OCI-LY3 (cell line): ENCODE data around the gene BIRC5.

ENCODE experiments used
- H2AFZ ChIP-seq: fragments of 200-600, 300-600 bp; shearing (Covaris generic); 2 replicates; pipeline ENCODE4 v1.6.0; 2014; ENCODE audit warnings: antibody characterized with exemption, low read depth, low read length
- H3K27ac ChIP-seq: fragments of 200-600, 300-600 bp; sonication (generic); 2 replicates; pipeline ENCODE4 v1.5.1; 2014; ENCODE audit warnings: mild to moderate bottlenecking, low read length, moderate library complexity, mixed read lengths
- H3K27me3 ChIP-seq: fragments of 200-600, 300-600 bp; sonication (generic); 2 replicates; pipeline ENCODE4 v1.6.1; 2014; ENCODE audit warnings: low read depth, low read length, mixed read lengths
- H3K36me3 ChIP-seq: fragments of 200-600, 300-600 bp; sonication (generic); replicated peaks from 2 replicates; pipeline ENCODE3; 2014; ENCODE audit warnings: low read depth, low read length, mixed read lengths
- H3K4me1 ChIP-seq: fragments of 300-600, 200-600 bp; sonication (generic); 2 replicates; pipeline ENCODE4 v1.6.1; 2014; ENCODE audit warnings: low read length, mixed read lengths
- H3K4me2 ChIP-seq: fragments of 200-600, 300-600 bp; sonication (generic); 2 replicates; pipeline ENCODE4 v1.6.1; 2014; ENCODE audit warnings: low read length, mixed read lengths
- H3K4me3 ChIP-seq: fragments of 300-600, 200-600 bp; sonication (generic); 2 replicates; pipeline ENCODE4 v1.5.1; 2014; ENCODE audit warnings: antibody characterized with exemption, mild to moderate bottlenecking, low read length, moderate library complexity
- H3K79me2 ChIP-seq: fragments of 300-600, 200-600 bp; shearing (Covaris generic); 2 replicates; pipeline ENCODE4 v1.6.1; 2014; ENCODE audit warnings: mild to moderate bottlenecking, low read length, mixed read lengths
- H3K9ac ChIP-seq: fragments of 300-600, 200-600 bp; shearing (Covaris generic); 2 replicates; pipeline ENCODE4 v1.6.0; 2014; ENCODE audit warnings: mild to moderate bottlenecking, low read length, moderate library complexity
- H3K9me3 ChIP-seq: fragments of 200-600, 300-600 bp; shearing (Covaris generic); 2 replicates; pipeline ENCODE4 v1.6.1; 2014; ENCODE audit warnings: low read length, mixed read lengths; ENCODE audit not compliant: insufficient read depth
- H4K20me1 ChIP-seq: fragments of 200-600, 300-600 bp; sonication (generic); 2 replicates; pipeline ENCODE4 v1.6.1; 2016; ENCODE audit warnings: low read length, mixed read lengths; ENCODE audit not compliant: insufficient read depth
- CTCF ChIP-seq: fragments of 200-600, 300-600 bp; sonication (generic); IDR thresholded peaks from 2 replicates; pipeline ENCODE4 v1.5.1; 2014; ENCODE audit warnings: antibody characterized with exemption, low read length, low read depth
- EZH2phosphoT487 ChIP-seq: fragments of 200-600 bp; shearing (Covaris generic); IDR thresholded peaks from 2 replicates; pipeline ENCODE4 v1.6.1; 2018; ENCODE audit warnings: antibody characterized with exemption, mixed run types, low read depth

The BIRC5 gene

GRCh38 chr17:78182504-78182903 is 31.5 kb upstream of the BIRC5 start:
- TF ChIP-seq CTCF (no peak), EZH2phosphoT487 (no peak)
- Histone ChIP-seq H3K36me3 (peaks cover 50% of the 10 kb centered on the region), H3K9ac (no peak overlapping the region), H2AFZ (no peak overlapping the region), H4K20me1 (0 out of 2 replicates have a peak, but pooled peaks cover 6% of the 10 kb centered on the region), H3K27me3 (no peaks in the 10 kb centered on the region), H3K27ac (no peak overlapping the region), H3K79me2 (peaks cover 18% of the 10 kb centered on the region), H3K4me2 (no peak overlapping the region), H3K9me3 (no peaks in the 10 kb centered on the region), H3K4me3 (no peak overlapping the region), H3K4me1 (peaks cover 10% of the 10 kb centered on the region)

- Histone ChIP-seq H3K36me3 (peaks cover 40% of the 10 kb centered on the region), H4K20me1 (0 out of 2 replicates have a peak, but pooled peaks cover 6% of the 10 kb centered on the region), H3K4me2 (no peak overlapping the region), H3K27me3 (no peaks in the 10 kb centered on the region), H3K9ac (no peak overlapping the region), H2AFZ (no peak overlapping the region), H3K27ac (no peak overlapping the region), H3K4me1 (peaks cover 16% of the 10 kb centered on the region), H3K79me2 (peaks cover 32% of the 10 kb centered on the region), H3K4me3 (no peak overlapping the region), H3K9me3 (no peaks in the 10 kb centered on the region)
- no peak for TF ChIP-seq EZH2phosphoT487
- TF ChIP-seq CTCF = no peak
Measured at GRCh38 chr17:78183916-78184315, 30.1 kb upstream of the BIRC5 start.

- no peaks in the 10 kb centered on the region for H3K9me3 ChIP-seq
- H3K36me3 ChIP-seq = peaks cover 36% of the 10 kb centered on the region
- H3K9ac ChIP-seq = no peak overlapping the region
- H3K27me3 ChIP-seq = no peaks in the 10 kb centered on the region
- 0 out of 2 replicates have a peak, but pooled peaks cover 6% of the 10 kb centered on the region for H4K20me1 ChIP-seq
- H2AFZ ChIP-seq = no peak overlapping the region
- H3K4me1 ChIP-seq = peaks cover 16% of the 10 kb centered on the region
- no peak overlapping the region for H3K4me3 ChIP-seq
- peaks cover 36% of the 10 kb centered on the region for H3K79me2 ChIP-seq
- TF ChIP-seq EZH2phosphoT487 (no peak), CTCF (no peak)
- H3K4me2 ChIP-seq = no peak overlapping the region
- no peak overlapping the region for H3K27ac ChIP-seq
Measured at GRCh38 chr17:78184351-78184750, 29.7 kb upstream of the BIRC5 start.

- Histone ChIP-seq H3K27me3 (no peaks in the 10 kb centered on the region), H3K27ac (no peak overlapping the region), H3K4me1 (peaks cover 16% of the 10 kb centered on the region), H3K4me2 (no peak overlapping the region), H3K9ac (no peak overlapping the region), H3K79me2 (peaks cover 42% of the 10 kb centered on the region), H2AFZ (no peak overlapping the region), H3K9me3 (no peaks in the 10 kb centered on the region), H4K20me1 (0 out of 2 replicates have a peak, but pooled peaks cover 6% of the 10 kb centered on the region), H3K4me3 (no peak overlapping the region), H3K36me3 (peaks cover 36% of the 10 kb centered on the region)
- no peak for TF ChIP-seq EZH2phosphoT487
- TF ChIP-seq CTCF = no peak
Measured at GRCh38 chr17:78184868-78185267, 29.2 kb upstream of the BIRC5 start.
